B cell (primary cell): ENCODE results near the gene COL13A1. TPM values are rescaled to one million over a fixed set of nuclear protein-coding genes. Genes with fewer than 3 reads are reported as not detected.

Experiments used
- ATAC-seq: fragments of 200-7000 bp; cut with Tn5 transposase; one replicate; pipeline ENCODE4 v1.10.0; 2021; ENCODE audit warnings: low read depth, mild to moderate bottlenecking, moderate number of reproducible peaks, moderate library complexity
- CTCF ChIA-PET: fragments of 350-600 bp; sonication (Branson Sonifier 250); formaldehyde crosslinking; loops from one replicate; lab custom pipeline; 2021; ENCODE audit warnings: antibody characterized with exemption, inconsistent platforms; lab: Charles Lee
- POLR2A ChIA-PET: fragments of 350-600 bp; sonication (Branson Sonifier 250); formaldehyde crosslinking; loops from one replicate; lab custom pipeline; 2021; ENCODE audit warnings: antibody characterized with exemption; lab: Charles Lee
- DNase-seq: peaks from one replicate; pipeline ENCODE4 v3.0.0; 2013
- H2AFZ ChIP-seq: 2 replicates; pipeline ENCODE4 v1.6.1; 2012; ENCODE audit warnings: mild to moderate bottlenecking, low read depth, low read length; ENCODE audit not compliant: insufficient read depth, poor library complexity, severe bottlenecking
- H3K27ac ChIP-seq, 2 donors: 1 replicate in 1 of 2; 2 replicates in 1 of 2; pipeline ENCODE4 v1.5.1; 2012 to 2013; ENCODE audit warnings: low read length in 2 of 2, mild to moderate bottlenecking in 2 of 2, moderate library complexity in 1 of 2
- H3K27me3 ChIP-seq, 4 experiments: fragments of 200-600 bp in 1 of 4; sonication (generic) in 1 of 4; replicated peaks in 1 of 4; 1 replicate in 2 of 4; 2 replicates in 2 of 4; pipeline versions ENCODE4 v1.6.1 to v1.7.0; 2013 to 2016; ENCODE audit warnings: low read length in 3 of 4, mild to moderate bottlenecking in 2 of 4, mixed read lengths in 1 of 4, moderate library complexity in 1 of 4; ENCODE audit not compliant: insufficient read depth in 4 of 4, control insufficient read depth in 3 of 4; ENCODE audit errors: control extremely low read depth in 1 of 4
- H3K36me3 ChIP-seq, 2 experiments: replicated peaks in 1 of 2; 1 replicate in 1 of 2; 2 replicates in 1 of 2; pipeline versions ENCODE4 v1.6.1 to v1.7.1; 2013; ENCODE audit warnings: low read length in 1 of 2; ENCODE audit not compliant: insufficient read depth in 2 of 2, control insufficient read depth in 1 of 2; ENCODE audit errors: control extremely low read depth in 1 of 2, extremely low read depth in 1 of 2
- H3K4me1 ChIP-seq, 2 donors: fragments of 200-600 bp in 1 of 2; sonication (generic) in 1 of 2; 1 replicate in 1 of 2; 2 replicates in 1 of 2; pipeline versions ENCODE4 v1.5.1 to v1.6.1; 2013 to 2017; ENCODE audit warnings: low read length in 2 of 2; ENCODE audit not compliant: control insufficient read depth in 2 of 2, insufficient read depth in 2 of 2
- H3K4me2 ChIP-seq: replicated peaks from 2 replicates; pipeline ENCODE3; 2012; ENCODE audit warnings: mild to moderate bottlenecking, low read depth, low read length; ENCODE audit not compliant: poor library complexity, severe bottlenecking
- H3K4me3 ChIP-seq, 5 experiments: fragments of 200-600 bp in 1 of 5; sonication (generic) in 1 of 5; 1 replicate in 3 of 5; 2 replicates in 2 of 5; pipeline versions ENCODE4 v1.5.1 to v1.7.0; 2011 to 2016; ENCODE audit warnings: low read length in 4 of 5, mild to moderate bottlenecking in 4 of 5, low read depth in 2 of 5, control low read depth in 1 of 5, moderate library complexity in 1 of 5; ENCODE audit not compliant: insufficient read depth in 1 of 5; ENCODE audit errors: control extremely low read depth in 1 of 5, extremely low read depth in 1 of 5
- H3K79me2 ChIP-seq: fragments of 200-600 bp; sonication (generic); one replicate; pipeline ENCODE4 v1.6.0; 2016; ENCODE audit warnings: low read length; ENCODE audit not compliant: control insufficient read depth, insufficient read depth
- H3K9ac ChIP-seq: fragments of 200-600 bp; sonication (generic); 2 replicates; pipeline ENCODE4 v1.6.1; 2017; ENCODE audit warnings: mild to moderate bottlenecking, low read length, moderate library complexity
- H3K9me3 ChIP-seq, 3 donors: one replicate each; pipeline versions ENCODE4 v1.6.1 to v1.7.1; 2013; ENCODE audit warnings: low read length in 2 of 3; ENCODE audit not compliant: control insufficient read depth in 2 of 3, insufficient read depth in 1 of 3; ENCODE audit errors: control extremely low read depth in 1 of 3
- H4K20me1 ChIP-seq: 2 replicates; pipeline ENCODE4 v1.6.0; 2012; ENCODE audit warnings: mild to moderate bottlenecking, low read length; ENCODE audit not compliant: insufficient read depth, control insufficient read depth, poor library complexity, severe bottlenecking
- H3K27ac Mint-ChIP-seq: one replicate; pipeline ENCODE4 v1.8.0; 2021; ENCODE audit warnings: mixed read lengths
- H3K27me3 Mint-ChIP-seq: one replicate; pipeline ENCODE4 v1.8.0; 2021; ENCODE audit warnings: mixed read lengths
- H3K4me1 Mint-ChIP-seq: one replicate; pipeline ENCODE4 v1.8.0; 2021; ENCODE audit warnings: mixed read lengths
- H3K4me3 Mint-ChIP-seq: one replicate; pipeline ENCODE4 v1.8.0; 2021; ENCODE audit warnings: mixed read lengths
- H3K9me3 Mint-ChIP-seq: one replicate; pipeline ENCODE4 v1.8.0; 2022; ENCODE audit warnings: mixed read lengths; ENCODE audit not compliant: insufficient read depth
- EZH2 ChIP-seq: IDR thresholded peaks from 2 replicates; pipeline ENCODE4 v1.6.1; 2012; ENCODE audit warnings: borderline replicate concordance, low read depth, mild to moderate bottlenecking, moderate library complexity, low read length; ENCODE audit not compliant: insufficient read depth, poor library complexity, severe bottlenecking
- WGBS: methylation state at CpG from one replicate; pipeline ENCODE4 v1.1.5; 2013; ENCODE audit warnings: missing lambda C conversion rate; ENCODE audit not compliant: insufficient coverage; 5-methylcytosine and 5-hydroxymethylcytosine counted together
- intact Hi-C: fragments of 100-400 bp; cut with micrococcal nuclease; formaldehyde crosslinking; loops from one replicate; pipeline ENCODE4 v1.10.0; 2022
- polyA plus RNA-seq: library from polyadenylated mRNA; depleted of rRNA; stranded (reverse); fragments of >200 nt; gene quantifications from 2 replicates; pipeline ENCODE4 v1.2.3, GENCODE V29; 2012
- total RNA-seq, 2 donors: library from RNA; stranded (reverse); fragments of 120-200 nt in 1 of 2; gene quantifications; 1 replicate in 1 of 2; 2 replicates in 1 of 2; pipeline versions ENCODE4 v1.2.3 to v1.2.4, GENCODE V29; 2013 to 2022
- TF ChIP-seq, protein P1 (sequence below): fragments of 200-600 bp; IDR thresholded peaks from one replicate; pipeline ENCODE4 v1.8.0; 2022; ENCODE audit warnings: antibody characterized with exemption, mild to moderate bottlenecking

Gene COL13A1
- total and polyA plus RNA-seq, 2 donors (not counting 1 experiment from before 2014, with no cell fraction given): not detected

DNA sequence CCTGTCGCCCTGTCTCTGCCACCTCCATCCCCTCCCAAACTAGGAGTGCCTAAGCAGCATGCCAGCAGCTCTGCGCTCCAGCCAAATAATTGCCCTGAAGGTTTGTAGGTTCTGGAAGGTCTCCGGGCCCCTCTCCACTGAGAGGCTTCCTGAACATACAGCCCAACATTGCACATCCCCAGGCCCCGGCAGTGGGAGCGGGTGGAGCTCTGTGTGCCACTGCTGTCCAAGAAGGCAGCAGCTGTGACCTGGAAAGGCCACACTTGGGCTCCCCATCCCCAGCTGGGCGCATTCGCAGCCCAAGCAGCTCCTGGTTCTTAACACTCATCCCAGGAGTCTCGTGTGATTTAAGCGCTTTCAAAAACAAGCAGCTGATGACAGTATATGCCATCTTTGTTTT is 95.7 kb downstream of the COL13A1 start:
- ATAC-seq (no peak), DNase-seq (no peak)
- POLR2A ChIA-PET: no interaction called here
- H4K20me1 ChIP-seq: no peaks in the 10 kb centered on the region
- H3K36me3 ChIP-seq: no peaks in the 10 kb centered on the region
- no peaks in the 10 kb centered on the region for H3K27me3 ChIP-seq
- H3K4me3 ChIP-seq: no peak overlapping the region
- Mint-ChIP-seq H3K4me3 (no peak overlapping the region), H3K9me3 (no peaks in the 10 kb centered on the region), H3K27ac (no peak overlapping the region), H3K4me1 (no peaks in the 10 kb centered on the region), H3K27me3 (no peaks in the 10 kb centered on the region)
- WGBS: 93% methylated on average over 6 of the region's 9 CpGs
- no peaks in the 10 kb centered on the region for H3K79me2 ChIP-seq
- intact Hi-C loops: no loop called here
- H3K9ac ChIP-seq: no peak overlapping the region
- TF ChIP-seq, protein P1, sequence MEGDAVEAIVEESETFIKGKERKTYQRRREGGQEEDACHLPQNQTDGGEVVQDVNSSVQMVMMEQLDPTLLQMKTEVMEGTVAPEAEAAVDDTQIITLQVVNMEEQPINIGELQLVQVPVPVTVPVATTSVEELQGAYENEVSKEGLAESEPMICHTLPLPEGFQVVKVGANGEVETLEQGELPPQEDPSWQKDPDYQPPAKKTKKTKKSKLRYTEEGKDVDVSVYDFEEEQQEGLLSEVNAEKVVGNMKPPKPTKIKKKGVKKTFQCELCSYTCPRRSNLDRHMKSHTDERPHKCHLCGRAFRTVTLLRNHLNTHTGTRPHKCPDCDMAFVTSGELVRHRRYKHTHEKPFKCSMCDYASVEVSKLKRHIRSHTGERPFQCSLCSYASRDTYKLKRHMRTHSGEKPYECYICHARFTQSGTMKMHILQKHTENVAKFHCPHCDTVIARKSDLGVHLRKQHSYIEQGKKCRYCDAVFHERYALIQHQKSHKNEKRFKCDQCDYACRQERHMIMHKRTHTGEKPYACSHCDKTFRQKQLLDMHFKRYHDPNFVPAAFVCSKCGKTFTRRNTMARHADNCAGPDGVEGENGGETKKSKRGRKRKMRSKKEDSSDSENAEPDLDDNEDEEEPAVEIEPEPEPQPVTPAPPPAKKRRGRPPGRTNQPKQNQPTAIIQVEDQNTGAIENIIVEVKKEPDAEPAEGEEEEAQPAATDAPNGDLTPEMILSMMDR: no peak
- TF ChIP-seq EZH2: no peak
- no peak overlapping the region for H3K4me2 ChIP-seq
- H3K9me3 ChIP-seq: no peaks in the 10 kb centered on the region
- H2AFZ ChIP-seq: no peak overlapping the region
- CTCF ChIA-PET: no interaction called here
- H3K27ac ChIP-seq: no peak overlapping the region
- H3K4me1 ChIP-seq: no peaks in the 10 kb centered on the region

DNA sequence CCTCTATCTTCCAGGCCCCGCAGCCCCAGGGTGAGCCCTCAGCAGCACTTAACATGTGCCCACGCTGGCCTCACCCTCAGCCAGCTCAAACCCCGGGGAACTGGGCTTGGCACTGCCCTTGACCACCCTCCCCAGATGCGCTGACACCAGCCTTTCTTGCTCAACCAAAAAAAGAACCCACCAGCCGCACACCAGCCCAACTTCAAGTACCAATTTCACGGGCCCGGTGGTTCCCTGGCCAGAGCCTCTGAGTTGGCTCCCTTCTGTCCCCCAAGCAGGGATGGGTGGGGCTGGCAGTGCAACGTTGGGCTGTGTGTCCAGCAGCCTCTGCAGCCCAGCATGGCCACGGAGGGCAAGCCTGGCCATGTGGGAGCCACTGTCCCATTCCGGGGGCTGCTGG is 96.3 kb downstream of the COL13A1 start:
- intact Hi-C loops: no loop called here
- ATAC-seq (no peak), DNase-seq (no peak)
- WGBS: 84% methylated on average over 7 of the region's 10 CpGs
- H3K9ac ChIP-seq: no peak overlapping the region
- H3K27me3 Mint-ChIP-seq: no peaks in the 10 kb centered on the region
- H3K27me3 ChIP-seq: no peaks in the 10 kb centered on the region
- TF ChIP-seq, protein P1: no peak
- TF ChIP-seq EZH2: no peak
- no peak overlapping the region for H2AFZ ChIP-seq
- no peaks in the 10 kb centered on the region for H3K36me3 ChIP-seq
- H3K27ac ChIP-seq: no peak overlapping the region
- ChIA-PET CTCF (no interaction called here), POLR2A (no interaction called here)
- H4K20me1 ChIP-seq: no peaks in the 10 kb centered on the region
- no peaks in the 10 kb centered on the region for H3K9me3 Mint-ChIP-seq
- H3K4me3 ChIP-seq: no peak overlapping the region
- H3K4me3 Mint-ChIP-seq: no peak overlapping the region
- H3K4me2 ChIP-seq: no peak overlapping the region
- no peaks in the 10 kb centered on the region for H3K4me1 Mint-ChIP-seq
- H3K27ac Mint-ChIP-seq: no peak overlapping the region
- H3K4me1 ChIP-seq: no peaks in the 10 kb centered on the region
- H3K9me3 ChIP-seq: no peaks in the 10 kb centered on the region
- no peaks in the 10 kb centered on the region for H3K79me2 ChIP-seq
